Right lobe of liver (tissue), 6 donors: ENCODE data around the gene RTP2. TPM values are rescaled to one million over a fixed set of nuclear protein-coding genes. Genes with fewer than 3 reads are reported as not detected.

Experiments used
- ATAC-seq, 4 donors: fragments of 200-7000 bp; cut with Tn5 transposase; one replicate each; pipeline ENCODE4 v1.9.1; 2020; ENCODE audit warnings: mild to moderate bottlenecking in 4 of 4, moderate library complexity in 4 of 4
- DNase-seq, 3 donors: peaks; one replicate each; pipeline ENCODE4 v3.0.0-alpha.2; 2020
- H3K27ac ChIP-seq, 3 donors: fragments of 200-600 bp; one replicate each; pipeline ENCODE4 v1.8.0; 2022
- H3K27me3 ChIP-seq, 2 donors: fragments of 200-600 bp; one replicate each; pipeline ENCODE4 v1.8.0; 2022
- H3K36me3 ChIP-seq, 4 donors: fragments of 200-600 bp; sonication (generic) in 1 of 4; one replicate each; pipeline versions ENCODE4 v1.5.1 to v1.8.0; 2017 to 2022; ENCODE audit warnings: control low read depth in 1 of 4
- H3K4me1 ChIP-seq, 4 donors: fragments of 200-600 bp; sonication (generic) in 1 of 4; one replicate each; pipeline versions ENCODE4 v1.5.1 to v1.8.0; 2017 to 2022; ENCODE audit warnings: control low read depth in 1 of 4
- H3K4me3 ChIP-seq, 3 donors: fragments of 200-600 bp; one replicate each; pipeline ENCODE4 v1.8.0; 2022
- H3K9me3 ChIP-seq, 4 donors: fragments of 200-600 bp; sonication (generic) in 1 of 4; one replicate each; pipeline versions ENCODE4 v1.5.1 to v1.8.0; 2017 to 2022; ENCODE audit warnings: control low read depth in 1 of 4
- CTCF ChIP-seq, 4 donors: fragments of 200-600 bp in 3 of 4; fragments of 450-650 bp in 1 of 4; IDR thresholded peaks; one replicate each; pipeline versions ENCODE4 v1.5.1 to v1.8.0; 2016 to 2022; ENCODE audit warnings: antibody characterized with exemption in 4 of 4, mild to moderate bottlenecking in 2 of 4
- POLR2A ChIP-seq: fragments of 450-650 bp; IDR thresholded peaks from one replicate; pipeline ENCODE4 v1.6.1; 2017; ENCODE audit warnings: antibody characterized with exemption, mild to moderate bottlenecking
- WGBS: methylation state at CpG from one replicate; pipeline ENCODE4 v1.1.6; 2018; ENCODE audit warnings: low coverage, low lambda C conversion rate; ENCODE audit not compliant: insufficient coverage; ENCODE audit errors: missing lambda C conversion rate; 5-methylcytosine and 5-hydroxymethylcytosine counted together
- intact Hi-C, 2 donors: fragments of 100-400 bp; cut with DNase I; formaldehyde crosslinking; loops; one replicate each; pipeline versions ENCODE4 v1.11.2 to v1.14.1; 2022
- total RNA-seq, 6 experiments: library from RNA; depleted of rRNA in 2 of 6; stranded (reverse); fragments of >200 nt in 2 of 6; fragmentation: NEBNext Ultra II Directional in 3 of 6; extraction: Animal tissue kit (Norgen Biotek cat#: 25700) in 3 of 6; gene quantifications; one replicate each; pipeline versions ENCODE4 v1.1.0 to v1.2.4, GENCODE V29; 2016 to 2023
- donor health status: DM: no; HTN: yes; CAD: no.
- donor health status: DM: no; HTN: no; CAD: no.
- donor health status: DM: no; HTN: no; CAD: no.
- donor health status: DM: no; HTN: yes; CAD: no.
- donor health status: DM: no; HTN: yes; CAD: no.

Gene RTP2
- total RNA-seq, 6 experiments from 2014 or later = not detected

- WGBS = 86% methylated on average over 1 of the region's 1 CpG
- intact Hi-C loops = no loop called here
- no peak for TF ChIP-seq CTCF (IDR thresholded peaks at IDR 0.05)
- no peak for TF ChIP-seq POLR2A
- Histone ChIP-seq H3K9me3 (no peaks in the 10 kb centered on the region), H3K4me3 (no peak overlapping the region), H3K4me1 (no peaks in the 10 kb centered on the region), H3K27ac (no peak overlapping the region), H3K36me3 (no peaks in the 10 kb centered on the region), H3K27me3 (no peaks in the 10 kb centered on the region)
- DNase-seq = no peak
- ATAC-seq = no peak
These were observed 8.9 kb downstream of the RTP2 start for GRCh38 chr3:187693431-187693830.

DNA sequence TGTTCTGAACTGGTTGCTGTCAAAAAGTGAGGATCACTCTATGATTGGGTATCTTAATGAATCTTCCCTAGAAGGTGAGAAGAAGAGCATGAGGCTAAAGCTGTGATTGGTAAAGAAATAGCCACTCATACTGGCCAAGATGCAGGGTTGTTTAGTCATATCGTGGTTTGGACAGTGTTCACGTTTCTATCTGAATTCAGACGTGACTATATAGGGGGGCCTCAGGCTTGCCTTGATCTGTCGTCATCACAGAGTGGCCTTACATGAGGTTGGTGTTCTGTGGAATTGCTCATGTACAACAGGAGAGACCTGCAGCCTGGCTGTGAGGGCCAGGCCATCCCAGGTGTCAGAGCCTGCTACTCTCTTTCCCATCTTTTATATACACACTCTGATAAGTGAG, 12.4 kb downstream of the RTP2 start:
- H3K9me3 ChIP-seq = no peaks in the 10 kb centered on the region
- H3K27me3 ChIP-seq = no peaks in the 10 kb centered on the region
- TF ChIP-seq POLR2A = no peak
- no peak for TF ChIP-seq CTCF (IDR thresholded peaks at IDR 0.05)
- ATAC-seq = no peak
- no peaks in the 10 kb centered on the region for H3K4me1 ChIP-seq
- no peak overlapping the region for H3K27ac ChIP-seq
- no peaks in the 10 kb centered on the region for H3K36me3 ChIP-seq
- no peak for DNase-seq
- H3K4me3 ChIP-seq = no peak overlapping the region
- intact Hi-C loops = loop anchor here (10.0 kb wide), 1 partner anchor 365 kb away; no protein-coding TSS in a partner anchor
- 58% methylated on average over 3 of the region's 4 CpGs for WGBS

GRCh38 chr3:187686621-187687273, 15.6 kb downstream of the RTP2 start:
- H3K9me3 ChIP-seq = no peaks in the 10 kb centered on the region
- no peaks in the 10 kb centered on the region for H3K4me1 ChIP-seq
- no peak overlapping the region for H3K4me3 ChIP-seq
- intact Hi-C loops = loop anchor here (10.0 kb wide), 1 partner anchor 362 kb away; no protein-coding TSS in a partner anchor
- no peaks in the 10 kb centered on the region for H3K27me3 ChIP-seq
- TF ChIP-seq POLR2A = no peak
- no peak for TF ChIP-seq CTCF (IDR thresholded peaks at IDR 0.05)
- ATAC-seq (no peak), DNase-seq (no peak)
- no peaks in the 10 kb centered on the region for H3K36me3 ChIP-seq
- H3K27ac ChIP-seq = no peak overlapping the region
- WGBS = 89% methylated on average over 5 of the region's 5 CpGs

DNA sequence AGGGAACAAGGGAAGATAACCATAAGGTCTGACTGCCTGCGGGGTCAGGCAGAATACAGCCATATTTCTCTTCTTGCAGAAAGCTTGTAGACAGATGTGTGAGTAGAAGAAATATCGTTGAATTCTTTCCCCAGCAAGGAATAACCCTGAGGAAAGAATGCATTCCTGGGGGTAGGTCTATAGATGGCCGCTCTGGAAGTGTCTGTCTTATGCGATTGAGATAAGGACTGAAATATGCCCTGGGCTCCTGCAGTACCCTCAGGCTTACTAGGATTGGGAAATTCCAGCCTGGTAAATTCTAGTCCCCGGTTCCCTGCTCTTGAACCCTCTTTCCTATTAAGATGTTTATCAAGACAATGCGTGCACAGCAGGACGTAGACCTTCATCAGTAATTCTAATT, 16.4 kb downstream of the RTP2 start:
- Histone ChIP-seq H3K27me3 (no peaks in the 10 kb centered on the region), H3K27ac (no peak overlapping the region), H3K4me1 (no peaks in the 10 kb centered on the region), H3K36me3 (no peaks in the 10 kb centered on the region), H3K9me3 (no peaks in the 10 kb centered on the region), H3K4me3 (no peak overlapping the region)
- TF ChIP-seq CTCF (IDR thresholded peaks at IDR 0.05) (no peak), POLR2A (no peak)
- 93% methylated on average over 4 of the region's 7 CpGs for WGBS
- ATAC-seq (no peak), DNase-seq (no peak)
- intact Hi-C loops = loop anchor here (10.0 kb wide), 1 partner anchor 361 kb away; no protein-coding TSS in a partner anchor
